MM.1S (cell line): ENCODE data around the gene FAAP24.

Experiments
- DNase-seq: peaks from one replicate; pipeline ENCODE4 v3.0.0-alpha.2; 2015
- H2AFZ ChIP-seq: fragments of 300-600 bp; sonication (generic); 2 replicates; pipeline ENCODE4 v1.6.0; 2016; ENCODE audit warnings: antibody characterized with exemption, low read length
- H3F3A ChIP-seq: fragments of 300-600 bp; sonication (generic); 2 replicates; pipeline ENCODE4 v1.6.1; 2016; ENCODE audit warnings: mild to moderate bottlenecking, antibody characterized with exemption, low read length, moderate library complexity, mixed read lengths; ENCODE audit not compliant: insufficient read depth
- H3K27ac ChIP-seq: fragments of 300-600 bp; sonication (generic); 2 replicates; pipeline ENCODE4 v1.5.1; 2016; ENCODE audit warnings: mild to moderate bottlenecking, low read length
- H3K27me3 ChIP-seq: fragments of 300-600 bp; sonication (generic); replicated peaks from 2 replicates; pipeline ENCODE4 v1.6.0; 2016; ENCODE audit warnings: low read length; ENCODE audit not compliant: insufficient read depth
- H3K36me3 ChIP-seq: fragments of 300-600 bp; sonication (generic); replicated peaks from 2 replicates; pipeline ENCODE4 v1.6.1; 2016; ENCODE audit warnings: mild to moderate bottlenecking, low read length, mixed read lengths; ENCODE audit not compliant: insufficient read depth
- H3K4me1 ChIP-seq: fragments of 300-600 bp; sonication (generic); 2 replicates; pipeline ENCODE4 v1.6.1; 2016; ENCODE audit warnings: low read length, mixed read lengths
- H3K4me2 ChIP-seq: fragments of 300-600 bp; sonication (generic); 2 replicates; pipeline ENCODE4 v1.6.0; 2016; ENCODE audit warnings: low read depth, low read length
- H3K4me3 ChIP-seq: fragments of 300-600 bp; sonication (generic); 2 replicates; pipeline ENCODE4 v1.5.1; 2016; ENCODE audit warnings: low read length, mixed read lengths
- H3K79me2 ChIP-seq: fragments of 300-600 bp; sonication (generic); 2 replicates; pipeline ENCODE4 v1.6.1; 2016; ENCODE audit warnings: mixed run types, low read length, mixed read lengths
- H3K9ac ChIP-seq: fragments of 300-600 bp; sonication (generic); 2 replicates; pipeline ENCODE4 v1.6.1; 2016; ENCODE audit warnings: low read length, mixed read lengths
- H3K9me2 ChIP-seq: fragments of 300-600 bp; sonication (generic); replicated peaks from 2 replicates; pipeline ENCODE4 v1.6.1; 2016; ENCODE audit warnings: mild to moderate bottlenecking, low read length, mixed read lengths; ENCODE audit not compliant: insufficient read depth
- H3K9me3 ChIP-seq: fragments of 300-600 bp; sonication (generic); replicated peaks from 2 replicates; pipeline ENCODE4 v1.6.1; 2016; ENCODE audit warnings: mild to moderate bottlenecking, low read length, mixed read lengths; ENCODE audit not compliant: insufficient read depth
- H4K20me1 ChIP-seq: fragments of 300-600 bp; sonication (generic); 2 replicates; pipeline ENCODE4 v1.6.1; 2016; ENCODE audit warnings: mild to moderate bottlenecking, low read length, moderate library complexity, mixed read lengths; ENCODE audit not compliant: insufficient read depth
- CTCF ChIP-seq: fragments of 300-600 bp; sonication (generic); IDR thresholded peaks from 2 replicates; pipeline ENCODE4 v1.5.1; 2016; ENCODE audit warnings: antibody characterized with exemption, low read length, mixed read lengths
- EZH2 ChIP-seq: fragments of 300-600 bp; sonication (generic); optimal IDR thresholded peaks from 2 replicates; pipeline ENCODE3; 2017; ENCODE audit warnings: low read depth, mild to moderate bottlenecking, antibody characterized with exemption, low read length, mixed read lengths
- EZH2phosphoT487 ChIP-seq: fragments of 300-600 bp; sonication (generic); IDR thresholded peaks from 2 replicates; pipeline ENCODE4 v1.6.1; 2018; ENCODE audit warnings: antibody characterized with exemption, low read length

The FAAP24 gene

GRCh38 chr19:32971715-32972540, at the start of gene FAAP24, which contains the start of gene CEP89:
Gene FAAP24, plus strand, starts transcription at chr19:32972242. Its CDS starts 955 bp downstream, at chr19:32973197.
Gene CEP89, minus strand, starts transcription at chr19:32971958. Its CDS starts 84 bp downstream, at chr19:32971874.
- H3K27ac ChIP-seq: no peak within 1 kb of the TSS
- peak within 1 kb of the TSS; percentile 80 for H3K4me2 ChIP-seq
- H3K9me3 ChIP-seq: no peaks in the 10 kb centered on the region
- peak; percentile 99 for DNase-seq
- H3K9ac ChIP-seq: peak within 1 kb of the TSS; percentile 80
- no peaks in the 10 kb centered on the region for H3K4me1 ChIP-seq
- no peaks in the 10 kb centered on the region for H3F3A ChIP-seq
- no peaks in the 10 kb centered on the region for H3K27me3 ChIP-seq
- H3K79me2 ChIP-seq: peaks cover 26% of the 10 kb centered on the region
- TF ChIP-seq CTCF (no peak), EZH2phosphoT487 (no peak), EZH2 (no peak)
- no peaks in the 10 kb centered on the region for H3K9me2 ChIP-seq
- H3K36me3 ChIP-seq: no peaks in the 10 kb centered on the region
- peak within 1 kb of the TSS; percentile 81 for H3K4me3 ChIP-seq
- H2AFZ ChIP-seq: peak within 1 kb of the TSS; percentile 96
- H4K20me1 ChIP-seq: no peaks in the 10 kb centered on the region

GRCh38 chr19:32924200-32924599, 47.8 kb upstream of the FAAP24 start:
- H3K4me2 ChIP-seq: no peak overlapping the region
- no peak overlapping the region for H2AFZ ChIP-seq
- no peak overlapping the region for H3K27ac ChIP-seq
- H3K9me3 ChIP-seq: no peaks in the 10 kb centered on the region
- H3K79me2 ChIP-seq: no peaks in the 10 kb centered on the region
- no peaks in the 10 kb centered on the region for H3F3A ChIP-seq
- no peaks in the 10 kb centered on the region for H3K27me3 ChIP-seq
- no peaks in the 10 kb centered on the region for H4K20me1 ChIP-seq
- TF ChIP-seq EZH2 (no peak), EZH2phosphoT487 (no peak), CTCF (no peak)
- H3K4me3 ChIP-seq: no peak overlapping the region
- H3K4me1 ChIP-seq: no peaks in the 10 kb centered on the region
- H3K36me3 ChIP-seq: no peaks in the 10 kb centered on the region
- no peaks in the 10 kb centered on the region for H3K9me2 ChIP-seq
- DNase-seq: no peak
- no peak overlapping the region for H3K9ac ChIP-seq

- TF ChIP-seq EZH2phosphoT487: no peak
- no peak for TF ChIP-seq CTCF
- no peak for TF ChIP-seq EZH2
- Histone ChIP-seq H3K9me3 (no peaks in the 10 kb centered on the region), H3K27ac (no peak overlapping the region), H3K9ac (no peak overlapping the region), H3K4me3 (no peak overlapping the region), H3F3A (no peaks in the 10 kb centered on the region), H3K36me3 (no peaks in the 10 kb centered on the region), H3K27me3 (no peaks in the 10 kb centered on the region), H3K9me2 (no peaks in the 10 kb centered on the region), H4K20me1 (no peaks in the 10 kb centered on the region), H3K4me1 (peaks cover 4% of the 10 kb centered on the region; the same call in 1 of the 2 replicates), H3K4me2 (no peak overlapping the region), H3K79me2 (no peaks in the 10 kb centered on the region), H2AFZ (no peak overlapping the region)
- no peak for DNase-seq
Observed at GRCh38 chr19:32928806-32929205, 43.2 kb upstream of the FAAP24 start.
